ENCODE results near the gene SPECC1L.
"Not testable (repeated sequence)": the region's sequence is repeated elsewhere in the genome, so short reads cannot be mapped to it uniquely, and the experiment has no call there.

GRCh38 chr22:24263479-24263878 lies 7.2 kb upstream of the SPECC1L start:
- not testable (repeated sequence) for TF ChIP-seq POLR2AphosphoS5, CTCF, POLR2A (IDR thresholded peaks at IDR 0.05)
